Measurements from ENCODE around the gene FCMR.

The FCMR gene

GRCh38 chr1:206905295-206906164 lies 16.2 kb downstream of the FCMR start:
- Histone ChIP-seq H3K79me2 (ENCODE audit: insufficient read depth, low read length) (no peaks in the 10 kb centered on the region), H3K27ac (ENCODE audit: low read length) (peak overlapping the region; percentile 74), H4K20me1 (ENCODE audit: insufficient read depth, low read length) (no peaks in the 10 kb centered on the region), H2AFZ (ENCODE audit: low read depth, low read length) (no peak overlapping the region), H3K4me3 (ENCODE audit: low read depth in 1 of 2, low read length in 2 of 2) (no peak overlapping the region), H3K27me3 (ENCODE audit: insufficient read depth, low read length, poor library complexity) (no peaks in the 10 kb centered on the region), H3K4me1 (ENCODE audit: insufficient read depth, low read length) (peaks cover 38% of the 10 kb centered on the region), H3K9me3 (ENCODE audit: insufficient read depth, low read length, severe bottlenecking) (no peaks in the 10 kb centered on the region), H3K4me2 (ENCODE audit: insufficient read depth, low read length) (no peak overlapping the region; the same call in 1 of the 2 replicates), H3K9ac (ENCODE audit: low read depth, low read length) (no peak overlapping the region), H3K36me3 (ENCODE audit: insufficient read depth, low read length) (peaks cover 32% of the 10 kb centered on the region)
- peak; percentile 66 for DNase-seq
- ATAC-seq (ENCODE audit: insufficient read depth, low read depth), result peak; percentile 88
- no peak for TF ChIP-seq CTCF (IDR thresholded peaks at IDR 0.05; ENCODE audit: borderline replicate concordance, extremely low read depth, low read length, poor library complexity, severe bottlenecking)
- no peak for TF ChIP-seq EZH2 (IDR thresholded peaks at IDR 0.05; ENCODE audit: borderline replicate concordance, low read depth, low read length, severe bottlenecking)

- Histone ChIP-seq H3K4me1 (ENCODE audit: insufficient read depth, low read length) (peaks cover 38% of the 10 kb centered on the region), H3K27me3 (ENCODE audit: insufficient read depth, low read length, poor library complexity) (no peaks in the 10 kb centered on the region), H3K4me3 (ENCODE audit: low read depth in 1 of 2, low read length in 2 of 2) (no peak overlapping the region), H4K20me1 (ENCODE audit: insufficient read depth, low read length) (no peaks in the 10 kb centered on the region), H3K9ac (ENCODE audit: low read depth, low read length) (no peak overlapping the region), H3K27ac (ENCODE audit: low read length) (peak overlapping the region; percentile 48), H2AFZ (ENCODE audit: low read depth, low read length) (no peak overlapping the region), H3K9me3 (ENCODE audit: insufficient read depth, low read length, severe bottlenecking) (no peaks in the 10 kb centered on the region), H3K4me2 (ENCODE audit: insufficient read depth, low read length) (no peak overlapping the region), H3K36me3 (ENCODE audit: insufficient read depth, low read length) (peaks cover 26% of the 10 kb centered on the region), H3K79me2 (ENCODE audit: insufficient read depth, low read length) (no peaks in the 10 kb centered on the region)
- TF ChIP-seq EZH2 (IDR thresholded peaks at IDR 0.05; ENCODE audit: borderline replicate concordance, low read depth, low read length, severe bottlenecking) (no peak), CTCF (IDR thresholded peaks at IDR 0.05; ENCODE audit: borderline replicate concordance, extremely low read depth, low read length, poor library complexity, severe bottlenecking) (no peak)
- ATAC-seq (ENCODE audit: insufficient read depth, low read depth) (no peak), DNase-seq (no peak)
These were observed 17.2 kb downstream of the FCMR start for GRCh38 chr1:206904423-206905142.

GRCh38 chr1:206903687-206904086 lies 18.1 kb downstream of the FCMR start:
- H3K4me2 ChIP-seq (ENCODE audit: insufficient read depth, low read length), result no peak overlapping the region
- DNase-seq, result no peak
- ATAC-seq (ENCODE audit: insufficient read depth, low read depth), result no peak
- no peaks in the 10 kb centered on the region for H3K27me3 ChIP-seq (ENCODE audit: insufficient read depth, low read length, poor library complexity)
- H3K4me3 ChIP-seq (ENCODE audit: low read depth in 1 of 2, low read length in 2 of 2), result no peak overlapping the region
- no peaks in the 10 kb centered on the region for H3K9me3 ChIP-seq (ENCODE audit: insufficient read depth, low read length, severe bottlenecking)
- no peaks in the 10 kb centered on the region for H3K79me2 ChIP-seq (ENCODE audit: insufficient read depth, low read length)
- H2AFZ ChIP-seq (ENCODE audit: low read depth, low read length), result no peak overlapping the region
- no peak overlapping the region for H3K9ac ChIP-seq (ENCODE audit: low read depth, low read length)
- no peaks in the 10 kb centered on the region for H4K20me1 ChIP-seq (ENCODE audit: insufficient read depth, low read length)
- TF ChIP-seq CTCF (IDR thresholded peaks at IDR 0.05; ENCODE audit: borderline replicate concordance, extremely low read depth, low read length, poor library complexity, severe bottlenecking) (no peak), EZH2 (IDR thresholded peaks at IDR 0.05; ENCODE audit: borderline replicate concordance, low read depth, low read length, severe bottlenecking) (no peak)
- peaks cover 38% of the 10 kb centered on the region for H3K4me1 ChIP-seq (ENCODE audit: insufficient read depth, low read length)
- peaks cover 26% of the 10 kb centered on the region for H3K36me3 ChIP-seq (ENCODE audit: insufficient read depth, low read length)
- H3K27ac ChIP-seq (ENCODE audit: low read length), result no peak overlapping the region

Data from DND-41 (cell line).